Suppressor macrophage (primary cell): ENCODE data around the gene SNX17.
"Not testable (repeated sequence)": the region's sequence is repeated elsewhere in the genome, so short reads cannot be mapped to it uniquely, and the experiment has no call there.

ENCODE experiments used
- DNase-seq, 4 experiments: peaks; one replicate each; pipeline ENCODE4 v3.0.0-alpha.2; 2020 to 2022

The SNX17 gene

DNA sequence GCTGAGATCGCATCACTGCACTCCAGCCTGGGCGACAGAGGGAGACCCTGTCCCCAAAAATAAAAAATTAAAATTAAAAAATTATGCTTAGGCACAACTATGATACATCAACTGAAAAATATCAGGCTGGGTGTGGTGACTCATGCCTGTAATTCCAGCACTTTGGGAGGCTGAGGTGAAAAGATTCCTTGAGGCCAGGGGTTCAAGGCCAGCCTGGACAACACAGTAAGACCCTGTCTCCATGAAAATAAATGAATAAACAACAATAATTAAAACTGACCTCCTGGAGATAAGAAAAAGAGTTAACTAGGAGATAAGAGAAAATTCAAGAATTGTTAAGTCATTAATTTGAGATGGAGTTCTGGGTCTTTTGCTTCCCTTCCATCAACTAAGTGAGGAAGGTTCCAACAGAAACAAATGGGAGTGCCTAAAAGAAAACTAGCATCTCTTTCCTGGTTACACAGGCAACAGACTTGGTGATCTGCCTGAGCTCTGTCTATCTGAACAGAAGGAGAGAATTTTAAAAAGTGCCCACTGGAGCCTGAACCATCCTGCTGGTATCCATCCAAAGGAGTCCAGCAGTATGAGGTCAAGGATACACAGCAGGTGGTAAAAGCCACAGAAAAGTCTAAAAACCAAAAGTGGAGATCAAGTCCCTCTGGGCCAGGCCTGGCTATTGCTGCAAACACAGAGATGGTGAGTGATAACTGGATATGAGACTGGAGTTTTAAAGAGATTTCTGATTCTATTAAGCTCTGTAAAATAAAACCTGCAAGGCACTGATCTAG is 30.1 kb downstream of the SNX17 start:
- DNase-seq, result no peak

DNA sequence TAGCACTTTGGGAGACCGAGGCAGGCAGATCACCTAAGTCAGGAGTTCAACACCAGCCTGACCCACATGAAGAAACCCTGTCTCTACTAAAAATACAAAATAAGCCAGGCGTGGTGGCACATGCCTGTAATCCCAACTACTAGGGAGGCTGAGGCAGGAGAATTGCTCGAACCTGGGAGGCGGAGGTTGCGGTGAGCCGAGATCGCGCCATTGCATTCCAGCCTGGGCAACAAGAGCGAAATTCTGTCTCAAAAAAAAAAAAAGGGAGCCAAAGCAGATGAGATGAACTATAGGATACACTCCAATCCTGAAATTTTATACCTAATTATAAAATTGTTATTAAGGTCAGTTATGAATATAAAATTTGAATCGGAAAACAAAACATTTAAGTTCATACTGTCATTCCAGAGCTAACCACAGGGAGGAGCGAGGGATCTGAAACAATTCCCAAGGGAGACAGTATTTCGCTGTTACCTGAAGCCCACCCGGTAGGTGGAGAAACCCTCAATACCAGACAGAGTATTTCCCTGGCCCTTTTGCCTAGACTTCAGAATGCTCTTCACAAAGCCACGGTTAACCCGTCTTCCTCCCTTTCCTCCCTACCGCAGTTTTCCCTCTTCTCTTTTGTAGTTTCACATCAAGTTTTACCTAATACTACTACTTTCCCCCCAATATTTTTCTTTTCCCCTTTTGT is 37.5 kb downstream of the SNX17 start:
- DNase-seq, result peak; percentile 6 to 33 (median 20)

DNA sequence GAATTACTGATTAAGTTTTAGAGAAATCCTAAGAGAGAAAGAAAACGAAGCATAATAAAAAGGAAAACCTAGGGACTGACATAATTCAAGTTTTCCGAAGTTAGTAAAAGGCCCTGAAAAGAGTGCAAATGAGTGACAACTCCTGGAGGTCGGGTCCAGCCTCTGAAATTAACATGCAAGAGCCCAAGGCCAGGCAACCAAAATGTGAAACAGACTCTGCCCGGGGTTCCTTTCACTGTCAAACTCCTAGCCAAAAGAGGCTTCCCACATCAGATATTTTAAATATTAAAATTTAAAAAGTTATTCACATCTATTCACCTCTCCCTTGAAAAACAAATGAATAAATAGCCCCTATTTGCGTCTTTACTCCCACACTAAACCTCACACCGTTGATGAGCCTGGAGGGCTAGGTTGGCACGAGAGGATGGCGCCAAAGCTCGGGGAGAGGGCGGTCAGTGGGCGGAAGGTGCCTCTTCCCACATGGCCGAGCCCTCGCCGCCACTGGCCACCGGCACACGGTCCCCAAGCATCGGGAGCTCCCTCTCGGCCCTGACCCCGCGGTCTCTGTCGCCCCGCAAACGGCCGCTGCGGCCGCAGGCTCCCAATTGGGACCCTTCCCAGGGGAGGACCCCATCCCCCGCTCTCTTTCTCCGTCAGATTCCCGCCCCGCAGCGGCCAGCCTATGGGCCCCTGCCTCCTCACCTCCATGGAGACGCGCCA is 38.3 kb downstream of the SNX17 start:
- peak; percentile 10 to 54 (median 38) for DNase-seq

DNA sequence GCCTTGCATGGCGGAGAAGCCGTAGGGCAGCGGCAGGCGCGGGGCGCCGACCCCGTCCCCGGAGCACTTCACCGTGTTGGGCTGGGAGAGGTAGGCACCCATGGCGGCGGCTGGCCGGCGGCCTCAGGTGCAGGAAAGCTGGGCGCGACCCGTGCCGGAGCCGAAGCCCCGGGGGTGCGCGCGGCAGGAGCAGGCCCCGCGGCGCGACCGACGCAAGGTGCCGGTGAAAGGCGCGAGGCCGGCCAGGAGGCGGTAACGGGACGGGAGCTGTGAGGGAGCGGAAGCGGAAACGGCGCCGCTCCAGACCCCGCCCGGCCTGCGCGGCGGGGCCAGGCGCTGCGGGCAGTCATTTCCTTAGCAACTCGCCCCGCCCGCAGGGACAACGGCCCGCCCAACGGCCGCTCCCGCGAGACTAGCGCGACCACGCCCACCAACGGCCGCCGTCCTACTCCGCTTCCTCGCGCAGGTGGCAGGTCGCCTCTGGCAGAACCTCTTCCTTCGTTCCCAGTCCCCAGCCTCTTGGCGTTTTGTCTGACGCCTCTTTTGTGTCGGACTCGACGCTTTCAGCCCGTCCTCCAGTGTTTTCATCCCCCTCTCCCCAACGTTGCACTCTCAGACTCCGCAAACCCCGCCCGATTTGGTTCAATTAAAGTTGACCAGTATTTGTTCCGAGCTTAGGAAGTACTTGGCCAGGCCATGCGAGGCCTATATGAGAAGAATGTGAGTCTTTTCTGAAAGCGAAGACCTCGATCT is 39.1 kb downstream of the SNX17 start, which contains the start of gene PPM1G:
Gene PPM1G (minus strand): TSS at position 271 of the 753 bp plus-strand sequence. CDS start 169 bp downstream, at position 102.
- DNase-seq, result peak; percentile 97 to 99 (median 98)

DNA sequence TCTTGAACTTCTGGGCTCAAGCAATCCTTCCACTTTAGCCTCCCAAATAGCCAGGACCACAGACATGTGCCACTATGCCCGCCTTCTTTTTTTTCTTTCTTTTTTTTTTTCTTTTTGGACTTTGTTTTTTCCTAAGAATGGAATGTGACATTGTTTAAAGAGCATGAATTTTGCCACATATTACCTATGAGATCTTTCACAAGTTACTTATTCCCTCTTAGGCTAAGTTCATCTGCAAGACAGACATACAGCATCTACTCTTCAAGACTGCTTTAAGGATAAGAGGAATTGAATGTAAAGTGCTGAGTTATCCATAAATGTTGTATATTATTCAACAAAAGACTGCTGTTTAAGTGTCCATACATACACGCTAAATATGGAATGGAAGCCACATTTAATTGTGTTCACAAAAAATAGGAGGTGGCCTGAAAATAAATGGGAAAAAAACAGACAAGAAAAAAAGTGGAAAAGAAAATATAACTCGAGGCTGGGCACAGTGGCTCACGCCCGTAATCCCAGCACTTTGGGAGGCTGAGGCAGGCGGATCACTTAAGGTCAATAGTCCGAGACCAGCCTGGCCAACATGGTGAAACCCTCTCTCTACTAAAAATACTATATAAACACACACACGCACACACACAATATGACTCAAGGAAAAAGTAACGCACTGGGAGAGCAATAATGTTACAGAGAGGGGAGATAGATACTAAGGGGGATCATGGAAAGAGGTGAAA is 42.2 kb downstream of the SNX17 start:
- no peak for DNase-seq

DNA sequence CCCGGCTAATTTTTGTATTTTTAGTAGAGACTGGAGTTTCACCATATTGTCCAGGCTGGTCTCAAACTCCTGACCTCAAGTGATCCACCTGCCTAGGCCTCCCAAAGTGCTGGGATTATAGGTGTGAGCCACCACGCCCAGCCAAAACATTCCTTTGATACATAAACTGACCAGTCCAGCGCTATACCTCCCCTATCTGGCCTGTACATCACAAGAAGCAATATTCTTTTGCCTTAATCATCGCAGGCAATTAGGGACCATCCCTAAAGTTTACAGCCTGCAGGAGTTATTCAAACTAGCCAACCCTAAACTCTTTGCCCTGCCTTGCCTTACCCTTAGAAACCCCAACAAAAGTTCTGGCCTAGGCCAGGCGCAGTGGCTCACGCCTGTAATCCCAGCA is 45.7 kb downstream of the SNX17 start:
- DNase-seq, result no peak

DNA sequence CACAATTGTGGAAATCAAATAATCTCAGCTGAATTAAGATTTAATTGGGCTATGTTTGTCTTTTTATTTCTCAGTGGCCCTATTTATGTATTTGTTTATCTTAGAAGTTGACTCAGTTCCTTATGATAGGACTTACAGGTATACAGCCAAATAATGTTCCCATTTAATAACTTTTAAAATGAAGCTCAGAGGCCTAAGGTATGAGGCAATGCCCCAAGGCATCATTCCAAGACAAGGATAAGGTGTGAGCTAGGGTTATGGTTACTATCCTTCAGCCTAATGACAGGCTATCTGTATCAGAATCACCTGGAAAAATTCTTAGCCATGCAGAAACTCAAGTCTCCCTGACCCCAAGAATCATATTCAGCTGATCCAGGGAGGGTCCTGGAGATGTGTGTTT is 50.6 kb downstream of the SNX17 start:
- DNase-seq, result no peak

DNA sequence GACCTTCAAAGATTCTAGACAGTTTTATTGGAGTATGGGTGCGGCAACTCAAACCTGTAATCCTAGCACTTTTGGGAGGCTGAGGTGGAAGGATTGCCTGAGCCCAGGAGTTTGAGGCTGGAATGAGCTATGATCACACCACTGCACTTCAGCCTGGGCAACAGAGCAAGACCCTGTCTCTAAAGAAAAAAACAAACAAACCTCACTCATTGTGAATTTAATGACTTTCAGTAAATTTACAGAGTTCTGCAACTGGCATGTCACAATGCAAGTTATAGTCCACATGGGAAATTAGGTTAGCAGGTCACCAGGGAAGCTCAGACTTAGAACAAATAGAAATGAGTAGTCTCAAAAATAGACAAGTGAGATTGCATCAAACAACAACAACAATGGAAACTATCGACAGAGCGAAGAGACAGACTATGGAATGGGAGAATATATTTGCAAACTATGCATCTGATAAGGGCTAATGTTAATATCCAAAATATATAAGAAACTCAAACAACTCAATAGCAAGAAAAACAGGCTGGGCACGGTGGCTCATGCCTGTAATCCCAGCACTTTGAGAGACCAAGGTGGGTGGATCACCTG is 51.3 kb downstream of the SNX17 start:
- no peak for DNase-seq

DNA sequence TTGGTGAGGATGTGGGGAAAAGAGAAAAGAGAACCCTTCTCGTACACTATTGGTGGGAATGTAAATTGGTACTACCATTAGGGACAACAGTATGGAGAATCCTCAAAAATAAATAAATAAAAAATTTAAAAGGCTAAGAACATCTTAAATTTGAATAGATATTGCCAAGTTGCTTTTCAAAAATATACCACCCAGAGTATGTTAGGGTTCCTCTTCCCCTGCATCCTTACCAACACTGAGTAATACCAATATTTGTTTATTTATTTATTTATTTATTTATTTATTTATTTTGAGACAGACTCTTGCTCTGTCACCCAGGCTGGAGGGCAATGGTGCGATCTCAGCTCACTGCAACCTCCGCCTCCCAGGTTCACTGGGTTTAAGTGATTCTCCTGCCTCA is 52.5 kb downstream of the SNX17 start:
- DNase-seq, result no peak

DNA sequence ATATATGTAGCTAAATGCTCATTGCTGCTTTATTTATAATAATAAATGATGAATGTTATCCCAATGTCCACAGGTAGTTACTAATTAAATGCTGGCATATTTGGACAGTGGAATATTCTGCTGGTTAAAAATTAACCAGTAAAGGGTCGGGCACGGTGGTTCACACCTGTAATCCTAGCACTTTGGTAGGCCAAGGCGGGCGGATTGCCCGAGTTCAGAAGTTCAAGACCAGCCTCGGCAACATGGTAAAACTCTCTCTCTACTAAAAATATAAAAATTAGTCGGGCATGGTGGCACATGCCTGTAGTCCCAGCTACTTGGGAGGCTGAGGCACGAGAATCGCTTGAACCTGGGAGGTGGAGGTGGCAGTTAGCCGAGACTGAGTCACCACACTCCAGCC is 54.6 kb downstream of the SNX17 start:
- not testable (repeated sequence) for DNase-seq
